Right renal cortex interstitium (tissue), 3 donors: ENCODE results near the gene MYZAP. TPM values are rescaled to one million over a fixed set of nuclear protein-coding genes. Genes with fewer than 3 reads are reported as not detected.

Source experiments
- DNase-seq, 3 donors: peaks; one replicate each; pipeline ENCODE4 v3.0.0-alpha.2; 2013; ENCODE audit warnings: low read depth in 3 of 3, low spot score in 2 of 3
- polyA plus RNA-seq, 3 donors: library from polyadenylated mRNA; unstranded; fragments of 120-200 nt; gene quantifications; one replicate each; pipeline ENCODE4 v1.2.1, GENCODE V29; 2013; ENCODE audit not compliant: insufficient read length in 3 of 3

The MYZAP gene
- polyA plus RNA-seq, 3 donors: 5.5 to 7.4 (median 5.9) TPM

DNA sequence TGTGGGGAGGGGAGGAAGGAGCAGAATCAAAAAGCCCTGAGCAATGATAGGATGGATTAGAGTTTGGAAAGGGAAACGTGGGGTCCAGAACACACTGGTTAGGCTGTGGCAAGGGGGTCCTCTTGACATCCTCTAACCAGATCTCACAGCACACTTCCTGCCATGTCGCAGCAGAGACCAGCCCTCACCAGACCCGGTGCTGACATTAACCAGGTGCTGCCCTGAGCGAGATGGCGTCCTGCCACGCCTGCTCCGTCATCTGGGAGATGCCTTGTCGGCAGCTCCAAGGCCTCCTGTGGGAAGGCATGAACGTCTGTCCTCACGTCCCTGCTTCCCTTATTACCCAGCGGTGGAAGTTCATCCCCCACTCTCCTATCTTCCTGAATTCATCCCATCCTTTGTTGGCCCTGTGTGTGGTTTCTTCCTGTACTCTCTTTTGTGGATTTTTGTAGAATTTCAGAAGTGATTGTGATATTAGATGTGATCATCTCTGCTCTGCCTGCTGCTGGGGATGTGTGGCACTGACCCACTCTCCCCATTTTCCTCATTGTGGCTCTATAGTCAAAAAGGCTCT is 29.4 kb upstream of the MYZAP start:
- no peak for DNase-seq

DNA sequence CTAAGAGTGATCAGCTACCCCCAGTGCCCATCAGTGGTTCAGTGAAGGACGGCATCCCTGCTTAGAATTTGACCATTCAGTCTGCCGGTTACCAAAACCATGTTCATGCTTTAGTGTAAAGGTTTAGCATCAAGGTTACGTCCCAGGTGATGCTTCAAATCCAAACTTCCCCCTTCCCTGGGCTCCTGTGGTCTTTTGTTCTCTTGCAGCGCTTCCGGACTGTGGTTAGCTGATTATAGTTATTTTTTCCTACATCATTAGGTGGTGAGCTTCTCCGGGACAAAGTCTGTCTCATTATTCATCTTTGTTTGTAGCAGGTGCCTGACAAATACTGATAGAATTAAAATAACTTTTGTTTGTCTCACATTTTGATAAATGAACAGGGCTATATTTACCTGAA is 28.3 kb upstream of the MYZAP start:
- no peak for DNase-seq

DNA sequence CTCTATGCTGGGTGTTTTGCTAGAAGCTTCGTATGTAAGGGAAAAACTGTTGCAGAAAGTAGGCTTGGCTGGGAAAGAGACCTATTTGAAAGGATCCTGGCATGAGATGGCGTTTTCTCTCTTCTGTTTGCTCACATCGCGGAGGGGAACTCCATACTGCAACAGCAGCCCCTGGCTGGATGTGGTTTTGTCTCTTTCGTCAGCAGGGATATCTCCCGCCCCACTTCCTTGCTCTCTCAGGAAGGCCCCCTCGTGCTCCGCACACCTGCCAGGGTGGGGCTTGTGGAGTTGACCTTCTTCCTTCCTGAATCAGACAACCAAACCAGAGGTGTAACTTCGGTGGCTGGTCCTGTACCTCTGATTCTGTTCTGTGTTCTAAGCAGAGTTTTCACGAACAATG is 26.4 kb upstream of the MYZAP start:
- no peak for DNase-seq

DNA sequence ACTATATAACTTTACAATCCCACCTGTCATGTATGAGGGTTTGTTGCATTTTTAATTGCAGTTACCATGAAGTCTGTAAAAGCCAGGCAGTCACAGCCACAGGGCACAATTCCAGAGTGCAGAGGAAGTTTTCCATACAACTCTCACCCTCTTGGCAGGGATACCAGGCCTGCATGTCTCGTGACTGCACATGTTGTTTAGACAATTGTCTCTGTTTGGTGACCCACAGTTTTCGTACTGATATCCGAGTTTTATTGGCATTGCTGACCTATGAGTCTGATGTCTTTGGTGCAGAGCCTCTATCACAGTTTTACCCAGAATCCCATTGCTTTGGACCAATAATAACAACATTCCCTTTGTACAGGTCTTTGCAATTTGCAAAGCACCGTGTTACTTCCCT is 24.9 kb upstream of the MYZAP start:
- no peak for DNase-seq

DNA sequence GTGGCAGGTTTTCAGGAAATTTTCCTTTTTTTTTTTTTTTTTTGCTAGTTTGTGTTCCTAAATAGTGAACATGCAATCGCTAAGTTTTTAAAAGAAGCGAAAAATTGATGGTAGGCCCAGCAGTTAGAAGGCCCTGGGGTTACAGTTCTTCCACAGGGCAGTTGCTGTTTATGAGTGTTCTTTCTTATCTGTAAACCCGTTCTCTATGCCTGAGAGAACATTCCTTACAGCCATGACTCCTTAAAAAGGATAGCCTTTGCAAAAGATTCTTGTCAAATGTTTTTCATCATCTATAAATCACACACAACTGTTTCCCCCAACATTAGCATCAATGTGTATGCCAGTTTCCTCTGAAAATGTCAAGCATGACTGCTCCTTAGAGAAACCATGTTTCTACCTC is 23.8 kb upstream of the MYZAP start:
- no peak for DNase-seq

DNA sequence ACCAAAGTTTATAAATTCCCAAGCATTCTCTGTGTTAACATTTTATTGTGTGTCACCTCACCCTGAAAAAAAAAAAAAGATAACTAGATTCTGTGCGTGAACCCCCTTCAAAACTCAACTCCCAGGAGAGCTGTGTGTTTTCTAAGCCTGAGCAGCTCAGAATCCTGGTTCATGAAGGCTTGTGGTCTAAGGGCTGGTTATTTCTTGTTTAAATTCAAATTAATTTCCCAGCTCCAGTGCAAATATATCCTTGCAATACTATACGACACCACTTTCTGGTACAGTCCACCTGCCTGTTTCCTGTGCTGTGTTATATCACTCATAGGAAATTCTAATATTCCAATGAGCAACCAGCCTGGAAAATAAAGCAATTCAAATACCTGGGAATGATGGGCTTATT is 23.4 kb upstream of the MYZAP start:
- no peak for DNase-seq

DNA sequence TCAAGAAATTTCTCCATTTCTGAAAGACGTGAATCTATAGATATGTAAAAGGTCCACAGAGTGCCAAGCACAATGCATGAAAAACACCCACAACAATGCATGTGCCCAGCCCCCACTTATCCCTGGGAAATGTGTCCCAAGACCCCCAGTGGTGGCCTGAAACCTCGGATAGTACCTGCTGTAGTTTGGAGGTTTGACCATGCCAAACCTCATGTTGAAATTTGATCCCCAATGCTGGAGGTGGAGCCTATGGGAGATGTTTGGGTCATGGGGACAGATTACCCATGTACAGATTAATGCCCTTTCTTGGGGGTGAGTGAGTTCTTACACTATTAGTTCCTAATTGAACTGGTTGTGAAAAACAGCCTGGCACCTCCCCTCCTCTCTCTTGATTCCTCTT is 21.4 kb upstream of the MYZAP start:
- DNase-seq: no peak

DNA sequence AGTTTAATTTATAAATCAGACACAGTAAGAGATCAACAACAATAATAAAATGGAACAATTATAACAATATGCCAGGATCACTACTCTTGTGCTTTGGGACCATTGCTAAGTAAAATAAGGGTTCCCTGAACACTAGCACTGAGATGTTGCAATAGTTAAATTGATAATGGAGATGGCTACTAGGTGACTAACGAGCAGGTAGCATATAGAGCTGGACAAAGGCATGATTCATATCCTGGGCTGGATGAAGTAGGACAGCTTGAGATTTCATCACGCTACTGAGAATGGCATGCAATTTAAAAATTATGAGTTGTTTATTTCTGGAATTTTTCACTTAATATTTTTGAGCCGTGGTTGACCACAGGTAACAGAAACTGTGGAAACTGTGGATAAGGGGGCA is 20.7 kb upstream of the MYZAP start:
- DNase-seq: no peak

DNA sequence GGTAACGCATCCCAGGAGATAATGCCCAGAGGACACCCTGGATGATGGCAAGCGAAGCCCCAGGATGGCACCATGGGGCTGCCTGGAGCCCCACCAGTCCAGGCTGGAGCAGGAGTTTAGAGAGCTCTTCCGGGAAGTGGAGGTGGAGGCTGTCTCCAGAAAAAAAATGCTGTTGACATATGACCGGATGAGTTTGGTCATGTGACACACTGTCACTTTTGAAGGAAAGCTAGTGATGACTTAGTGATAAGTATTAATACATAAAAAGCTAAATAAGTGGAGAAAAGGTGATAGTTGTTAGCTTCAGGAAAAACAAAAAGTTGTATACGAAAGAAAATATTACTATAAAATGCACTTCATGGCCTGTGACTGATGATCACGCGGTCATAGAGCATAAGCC is 20.0 kb upstream of the MYZAP start:
- no peak for DNase-seq

DNA sequence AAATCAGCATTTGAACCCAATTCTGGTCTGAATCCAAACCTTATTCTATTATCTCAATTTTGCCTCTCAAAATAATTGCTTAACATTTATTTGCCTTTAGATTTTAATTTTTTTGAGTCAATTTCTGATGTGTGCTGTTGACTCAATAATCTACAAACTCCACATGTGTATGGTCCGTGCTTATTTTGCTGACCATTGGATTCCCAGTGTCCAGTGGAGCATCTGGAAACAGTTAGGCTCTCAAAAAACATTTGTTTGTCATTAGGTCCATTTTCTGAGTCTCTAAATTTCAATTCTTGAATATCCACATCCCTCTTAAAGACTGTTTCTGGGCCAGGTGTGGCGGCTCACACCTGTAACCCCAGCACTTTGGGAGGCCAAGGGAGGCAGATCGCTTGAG is 19.2 kb upstream of the MYZAP start:
- DNase-seq: no peak

DNA sequence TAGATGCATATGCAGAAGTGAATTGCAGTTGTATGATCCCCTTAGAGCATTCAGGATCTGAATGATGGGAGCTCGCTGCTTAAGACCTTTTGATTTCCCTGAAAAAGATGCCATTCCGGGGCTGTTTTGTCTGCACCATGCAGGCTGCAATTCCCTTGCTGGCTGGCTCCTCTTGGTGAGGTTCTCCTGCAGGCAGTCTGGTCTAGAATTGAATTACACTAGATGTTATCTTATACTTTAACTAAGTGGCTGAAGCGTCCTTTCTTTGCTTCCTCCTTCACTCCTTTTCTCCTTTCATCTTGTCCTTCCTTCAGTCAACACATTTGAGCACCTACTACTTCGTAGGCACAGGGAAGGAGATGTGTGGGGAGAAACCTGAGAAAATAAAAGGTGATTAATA is 18.6 kb upstream of the MYZAP start:
- DNase-seq: no peak

DNA sequence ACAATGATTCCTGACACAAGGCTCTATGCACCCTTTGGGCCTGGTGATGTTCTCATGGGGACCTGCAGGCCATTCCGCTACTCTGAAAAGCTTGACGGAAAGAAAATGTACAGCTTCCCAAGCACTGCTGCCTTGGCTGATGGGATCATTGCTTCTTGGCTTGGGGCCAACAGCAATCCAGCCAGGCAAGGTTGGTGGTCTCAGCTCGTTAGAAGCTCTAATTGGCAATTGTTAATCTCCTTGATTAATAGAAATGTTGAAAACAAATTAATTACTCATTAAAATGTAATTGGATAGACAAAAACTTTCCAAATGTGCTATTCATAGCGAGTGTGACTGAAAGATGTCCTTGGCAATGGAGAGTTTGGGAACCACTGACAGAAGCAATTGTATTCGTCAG is 16.3 kb upstream of the MYZAP start:
- DNase-seq: no peak

DNA sequence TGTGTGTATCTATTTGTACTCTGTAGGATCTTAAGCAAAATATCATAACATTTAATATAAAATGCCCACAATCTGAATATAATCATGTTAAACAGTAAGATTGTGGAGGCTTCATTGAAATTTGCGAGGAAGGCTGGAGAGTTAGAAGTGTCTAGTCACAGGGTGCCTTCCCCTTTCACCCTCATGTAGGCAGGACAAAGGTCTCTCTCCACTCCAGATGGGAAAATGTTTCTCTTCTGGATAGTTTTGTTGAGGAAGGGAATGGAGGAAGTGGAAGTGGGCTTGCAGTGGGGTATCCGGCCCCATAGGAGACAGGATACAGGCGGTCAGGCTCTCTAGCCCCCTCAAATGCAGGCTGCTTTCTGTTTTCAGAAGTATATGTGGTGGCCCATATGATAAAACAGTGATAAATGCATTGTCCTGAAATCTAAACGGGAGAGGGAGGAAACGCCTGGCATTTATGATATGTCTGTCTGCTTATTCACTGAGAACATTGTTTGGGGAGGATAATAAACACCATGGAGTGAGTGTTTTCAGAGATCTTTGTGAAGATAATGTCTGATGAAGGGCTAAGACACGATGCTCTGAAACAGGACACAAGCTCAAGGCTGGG is 13.3 kb upstream of the MYZAP start:
- no peak for DNase-seq

DNA sequence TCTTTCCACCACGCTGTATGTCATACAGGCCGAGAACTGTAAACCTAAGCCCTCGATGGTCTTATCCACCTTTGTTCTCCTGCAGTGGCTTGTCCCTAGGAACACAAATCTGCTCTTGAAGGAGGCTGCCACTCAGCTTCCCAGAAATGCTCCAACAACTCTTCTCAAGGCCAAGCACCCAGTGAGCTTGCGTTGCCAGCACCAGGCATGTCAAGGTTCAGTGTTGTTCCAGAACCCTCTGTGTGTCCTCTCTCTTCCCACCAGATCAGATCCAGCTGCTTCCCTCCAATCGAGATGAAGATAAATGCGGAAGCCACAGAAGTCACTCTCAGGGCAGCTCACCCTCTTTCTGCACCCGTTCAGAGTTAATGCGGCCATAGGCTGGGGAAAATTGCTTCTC is 11.3 kb upstream of the MYZAP start:
- DNase-seq: no peak

DNA sequence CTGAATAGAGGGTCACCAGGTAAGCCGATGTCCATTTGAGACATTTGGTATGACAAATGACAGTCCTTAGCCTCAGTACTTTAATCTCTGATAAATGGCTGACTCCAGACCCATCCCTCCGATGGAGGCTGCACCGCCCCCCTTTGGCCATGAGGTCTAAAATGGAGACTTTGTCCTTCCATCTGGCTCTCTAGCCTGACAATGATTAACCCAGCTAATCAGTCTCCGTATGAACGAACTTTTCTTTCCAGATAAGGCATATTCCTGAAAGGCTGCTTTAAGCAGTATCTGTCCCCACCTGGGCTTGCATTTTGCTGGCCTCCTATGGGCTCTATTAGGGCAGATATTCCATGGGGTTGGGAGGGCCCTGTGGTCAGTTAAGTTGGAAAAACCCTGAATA is 10.8 kb upstream of the MYZAP start:
- no peak for DNase-seq

DNA sequence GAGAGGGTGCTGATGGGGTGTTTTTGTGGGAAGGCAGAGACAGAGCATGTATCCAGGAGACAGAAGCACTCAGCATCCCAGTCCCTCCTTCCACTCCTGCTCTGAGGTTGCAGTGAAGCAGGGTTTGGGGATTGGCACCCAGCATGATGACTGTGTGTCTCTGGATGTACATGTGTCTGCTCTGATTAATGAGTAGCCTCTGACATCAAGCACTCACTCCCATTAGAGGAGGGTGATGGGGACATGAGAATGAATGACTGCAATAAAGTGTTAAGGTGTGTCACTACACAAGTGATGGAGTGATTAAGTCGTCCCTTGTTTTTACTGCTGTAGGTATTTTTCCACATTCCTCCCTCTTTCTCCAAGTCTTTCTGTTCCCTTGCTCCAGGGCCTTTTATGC is 9.6 kb upstream of the MYZAP start:
- no peak for DNase-seq

DNA sequence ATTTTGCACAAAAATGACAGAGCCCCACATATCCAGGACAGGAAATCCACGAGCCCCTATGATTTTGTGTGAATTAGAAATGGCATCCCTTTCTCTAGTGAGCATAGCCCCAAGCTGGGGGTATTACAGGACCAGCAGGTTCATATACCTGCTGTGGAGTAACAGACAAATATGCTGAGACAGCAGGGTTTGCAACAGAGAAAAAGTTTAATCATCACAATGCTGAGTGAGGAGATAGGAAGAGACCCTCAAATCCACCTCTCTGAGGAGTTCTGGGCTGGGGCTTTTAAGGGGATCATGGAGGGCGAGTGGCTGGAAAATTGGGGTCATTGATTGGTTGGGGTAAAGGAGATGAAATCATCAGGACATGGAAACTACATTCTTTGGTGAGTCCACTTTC is 8.4 kb upstream of the MYZAP start:
- DNase-seq: no peak

DNA sequence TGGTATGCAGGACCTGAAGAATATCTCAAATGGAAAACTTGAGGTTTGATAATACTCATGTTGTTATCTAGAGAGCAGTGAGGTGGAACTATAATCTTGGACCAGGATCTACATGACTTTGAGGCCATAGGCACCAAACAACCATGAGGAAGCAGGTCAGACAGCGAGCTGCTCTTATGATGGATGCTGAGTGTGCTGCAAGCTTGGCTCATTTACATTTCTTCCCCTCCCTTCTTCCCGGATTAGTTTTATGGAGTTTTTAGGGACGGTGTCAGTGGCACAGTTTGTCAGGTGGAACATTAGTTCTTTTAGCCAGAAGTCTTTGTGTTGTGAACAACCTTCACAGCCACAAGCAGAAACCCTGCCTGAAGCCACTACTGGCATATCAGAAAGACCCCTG is 8.0 kb upstream of the MYZAP start:
- DNase-seq: no peak

DNA sequence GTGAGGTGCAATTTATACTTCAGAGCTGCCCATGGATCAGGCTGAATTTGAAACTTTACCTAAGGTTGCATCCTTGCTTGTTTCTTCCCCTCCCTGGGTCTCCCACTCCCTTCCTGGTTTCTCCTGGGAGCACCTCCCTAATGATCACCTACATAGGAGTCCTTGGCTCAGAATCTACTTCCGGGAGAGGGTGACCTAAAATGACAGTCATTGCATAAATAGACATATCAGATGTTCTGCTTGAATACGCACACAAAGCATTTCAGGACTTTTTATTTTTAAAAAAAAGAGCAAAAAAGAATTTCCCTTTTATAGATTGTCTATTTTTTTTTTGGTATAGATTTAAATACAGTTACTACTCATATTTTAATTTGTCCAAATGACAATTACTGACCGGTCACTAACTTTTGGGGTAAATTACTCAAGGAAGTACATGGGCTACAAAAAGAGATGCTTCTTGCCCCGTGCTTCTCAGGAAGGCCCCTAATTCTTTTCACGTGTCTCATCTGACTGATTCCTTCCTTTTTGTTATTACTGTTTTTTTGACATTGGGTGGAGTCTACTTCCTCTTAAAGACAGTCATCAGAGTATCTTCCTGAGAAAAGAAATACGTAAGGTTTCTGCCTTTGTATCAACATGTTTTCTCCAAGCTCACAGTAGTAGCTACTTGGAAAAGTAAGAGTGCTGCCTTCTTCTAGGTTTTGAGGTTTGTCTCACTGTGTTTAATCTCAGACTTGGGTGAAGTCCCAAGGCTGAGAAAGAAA is 4.9 kb upstream of the MYZAP start:
- DNase-seq: no peak

DNA sequence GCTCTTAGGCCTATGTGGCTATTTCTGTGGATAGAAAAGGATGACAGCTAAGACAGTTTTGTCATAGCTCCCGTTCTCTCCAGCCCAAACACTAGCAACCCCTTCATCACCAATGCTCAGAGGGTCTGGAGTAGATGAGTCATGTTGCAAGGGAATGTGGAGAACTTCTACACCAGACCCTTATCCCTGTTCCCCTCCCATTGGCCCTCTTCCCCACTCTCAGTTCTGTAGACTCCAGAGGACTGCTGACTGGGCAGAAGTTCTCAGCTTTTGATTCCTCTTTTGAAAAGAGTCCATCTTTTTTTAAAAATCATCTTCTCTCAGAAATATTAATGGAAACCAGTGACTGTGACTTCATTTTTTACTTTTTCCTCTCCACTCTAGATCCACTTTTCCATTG is 2.4 kb upstream of the MYZAP start:
- no peak for DNase-seq

DNA sequence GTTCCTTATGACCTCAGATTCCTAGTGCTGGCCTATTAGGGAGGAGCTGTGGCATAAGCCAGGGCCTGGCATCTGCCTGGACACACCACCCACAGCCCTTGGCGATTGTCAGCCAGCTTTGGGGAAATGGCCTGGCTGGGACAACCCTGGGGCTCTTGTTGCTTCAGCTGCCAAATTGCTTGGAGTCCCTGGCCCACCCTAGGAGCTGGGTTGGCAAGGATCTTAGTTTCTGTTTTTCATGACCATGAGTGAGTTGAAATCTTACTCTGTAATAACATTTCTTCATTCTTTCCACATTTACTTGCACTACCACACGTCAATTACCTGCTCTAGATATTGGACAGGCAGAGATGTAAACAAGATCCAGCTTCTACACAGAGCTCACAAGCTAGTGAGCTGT is 1.9 kb upstream of the MYZAP start:
- DNase-seq: no peak

DNA sequence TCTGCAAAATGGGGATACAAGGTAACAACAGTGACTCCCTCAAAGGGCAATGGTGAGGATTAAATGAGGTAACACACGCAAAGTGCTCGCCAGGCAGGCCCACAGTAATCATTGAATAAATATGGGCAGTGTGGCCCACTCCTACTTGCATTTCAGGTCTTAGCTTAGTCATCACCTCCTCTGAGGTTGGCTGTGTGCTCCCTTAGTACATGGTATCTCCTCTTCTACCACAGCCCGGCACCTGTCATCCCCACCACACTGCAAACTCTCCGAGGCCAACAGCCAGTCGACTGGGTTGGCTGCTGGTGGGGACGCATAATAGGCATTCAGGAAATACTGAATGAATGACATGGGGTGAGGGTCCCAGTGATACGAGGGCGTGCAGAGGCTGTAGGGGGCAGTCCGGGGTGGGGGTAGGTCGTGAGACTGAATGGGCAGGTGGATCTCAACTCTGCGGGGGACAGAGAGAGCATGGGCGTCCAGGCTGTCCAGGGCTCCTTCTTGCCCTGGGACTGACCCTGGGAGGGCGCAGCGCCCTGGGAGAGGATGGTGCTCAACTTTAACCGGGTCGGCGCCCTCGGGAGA is 375 bp upstream of the MYZAP start:
- DNase-seq: no peak
